ENCODE data around the gene GPR21. TPM values are rescaled to one million over a fixed set of nuclear protein-coding genes. Genes with fewer than 3 reads are reported as not detected.

The GPR21 gene
- total and polyA plus RNA-seq, 2 of the 13 experiments (the other 11 are each of a cell fraction or from before 2014, with no cell fraction given): 0.29 to 0.32 TPM

DNA sequence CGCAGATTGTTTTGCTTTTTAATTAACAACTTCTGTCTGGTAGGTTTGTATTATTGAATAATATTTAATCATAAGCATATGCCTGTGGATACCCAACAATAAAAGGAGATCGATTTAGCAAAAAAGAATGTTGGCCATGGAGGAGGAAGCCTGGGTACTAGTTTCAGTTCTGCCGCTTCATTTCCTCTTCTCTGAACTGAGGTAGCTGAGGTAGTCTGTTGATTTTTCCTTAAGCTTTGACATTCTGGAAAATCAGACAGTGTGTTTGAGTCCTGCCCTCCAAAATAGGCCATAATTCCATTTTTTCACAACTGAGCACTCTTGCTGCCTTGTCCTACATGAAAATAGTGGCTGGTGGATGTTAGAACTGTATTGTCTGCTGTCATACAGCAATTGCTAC is 6.0 kb upstream of the GPR21 start (continued):
- TF ChIP-seq, protein P1, sequence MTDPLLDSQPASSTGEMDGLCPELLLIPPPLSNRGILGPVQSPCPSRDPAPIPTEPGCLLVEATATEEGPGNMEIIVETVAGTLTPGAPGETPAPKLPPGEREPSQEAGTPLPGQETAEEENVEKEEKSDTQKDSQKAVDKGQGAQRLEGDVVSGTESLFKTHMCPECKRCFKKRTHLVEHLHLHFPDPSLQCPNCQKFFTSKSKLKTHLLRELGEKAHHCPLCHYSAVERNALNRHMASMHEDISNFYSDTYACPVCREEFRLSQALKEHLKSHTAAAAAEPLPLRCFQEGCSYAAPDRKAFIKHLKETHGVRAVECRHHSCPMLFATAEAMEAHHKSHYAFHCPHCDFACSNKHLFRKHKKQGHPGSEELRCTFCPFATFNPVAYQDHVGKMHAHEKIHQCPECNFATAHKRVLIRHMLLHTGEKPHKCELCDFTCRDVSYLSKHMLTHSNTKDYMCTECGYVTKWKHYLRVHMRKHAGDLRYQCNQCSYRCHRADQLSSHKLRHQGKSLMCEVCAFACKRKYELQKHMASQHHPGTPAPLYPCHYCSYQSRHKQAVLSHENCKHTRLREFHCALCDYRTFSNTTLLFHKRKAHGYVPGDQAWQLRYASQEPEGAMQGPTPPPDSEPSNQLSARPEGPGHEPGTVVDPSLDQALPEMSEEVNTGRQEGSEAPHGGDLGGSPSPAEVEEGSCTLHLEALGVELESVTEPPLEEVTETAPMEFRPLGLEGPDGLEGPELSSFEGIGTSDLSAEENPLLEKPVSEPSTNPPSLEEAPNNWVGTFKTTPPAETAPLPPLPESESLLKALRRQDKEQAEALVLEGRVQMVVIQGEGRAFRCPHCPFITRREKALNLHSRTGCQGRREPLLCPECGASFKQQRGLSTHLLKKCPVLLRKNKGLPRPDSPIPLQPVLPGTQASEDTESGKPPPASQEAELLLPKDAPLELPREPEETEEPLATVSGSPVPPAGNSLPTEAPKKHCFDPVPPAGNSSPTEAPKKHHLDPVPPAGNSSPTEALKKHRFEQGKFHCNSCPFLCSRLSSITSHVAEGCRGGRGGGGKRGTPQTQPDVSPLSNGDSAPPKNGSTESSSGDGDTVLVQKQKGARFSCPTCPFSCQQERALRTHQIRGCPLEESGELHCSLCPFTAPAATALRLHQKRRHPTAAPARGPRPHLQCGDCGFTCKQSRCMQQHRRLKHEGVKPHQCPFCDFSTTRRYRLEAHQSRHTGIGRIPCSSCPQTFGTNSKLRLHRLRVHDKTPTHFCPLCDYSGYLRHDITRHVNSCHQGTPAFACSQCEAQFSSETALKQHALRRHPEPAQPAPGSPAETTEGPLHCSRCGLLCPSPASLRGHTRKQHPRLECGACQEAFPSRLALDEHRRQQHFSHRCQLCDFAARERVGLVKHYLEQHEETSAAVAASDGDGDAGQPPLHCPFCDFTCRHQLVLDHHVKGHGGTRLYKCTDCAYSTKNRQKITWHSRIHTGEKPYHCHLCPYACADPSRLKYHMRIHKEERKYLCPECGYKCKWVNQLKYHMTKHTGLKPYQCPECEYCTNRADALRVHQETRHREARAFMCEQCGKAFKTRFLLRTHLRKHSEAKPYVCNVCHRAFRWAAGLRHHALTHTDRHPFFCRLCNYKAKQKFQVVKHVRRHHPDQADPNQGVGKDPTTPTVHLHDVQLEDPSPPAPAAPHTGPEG (CRISPR knock-in tag; IDR thresholded peaks at IDR 0.05): no peak
- no peak for TF ChIP-seq ZNF543 (CRISPR knock-in tag; IDR thresholded peaks at IDR 0.05)
- no peak for TF ChIP-seq ZNF510 (CRISPR knock-in tag; IDR thresholded peaks at IDR 0.05; ENCODE audit: low read depth)

DNA sequence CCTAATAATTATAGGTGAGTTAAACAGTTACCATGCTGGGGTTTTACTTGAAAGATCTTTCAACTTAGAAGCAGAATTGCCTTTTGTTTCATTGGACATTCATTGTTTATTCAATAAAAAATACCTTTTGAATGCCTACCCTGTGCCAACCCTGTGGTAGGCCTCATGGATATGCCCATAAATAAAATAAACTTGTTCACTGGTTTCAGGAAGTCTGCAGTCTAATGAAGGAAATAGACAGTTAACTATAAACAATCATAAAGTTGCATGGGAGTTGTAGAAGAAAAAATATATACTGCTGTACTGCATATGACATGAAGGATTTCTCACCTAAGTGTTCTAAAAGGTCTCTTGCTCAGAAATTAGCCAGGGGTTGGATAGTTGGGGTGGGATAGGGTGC is 5.3 kb upstream of the GPR21 start:
- intact Hi-C loops (cut with micrococcal nuclease; ENCODE audit: unreplicated experiment): no loop called here
- Histone ChIP-seq H3K4me1 (ENCODE audit: insufficient read depth, low read length) (peaks cover 19% of the 10 kb centered on the region), H3K27ac (ENCODE audit: extremely low read length, insufficient read depth, low read length) (no peak overlapping the region), H3K27me3 (ENCODE audit: control insufficient read depth in 1 of 2, insufficient read depth in 2 of 2, low read length in 2 of 2) (no peaks in the 10 kb centered on the region), H3K4me3 (replicated peaks in 1 of 3; ENCODE audit: insufficient read depth in 1 of 3, low read depth in 2 of 3, low read length in 3 of 3) (no peak overlapping the region), H4K20me1 (ENCODE audit: insufficient read depth, low read length) (no peaks in the 10 kb centered on the region), H3K4me2 (ENCODE audit: low read depth, low read length) (no peak overlapping the region), H3K9me3 (ENCODE audit: low read length) (no peaks in the 10 kb centered on the region), H3K9ac (ENCODE audit: insufficient read depth, low read depth, low read length) (no peak overlapping the region), H2AFZ (ENCODE audit: low read length) (no peak overlapping the region), H3K36me3 (replicated peaks in 1 of 2; ENCODE audit: control insufficient read depth in 1 of 2, insufficient read depth in 2 of 2, low read length in 2 of 2) (peaks cover 5 to 23% of the 10 kb centered on the region in 2 experiments), H3K79me2 (ENCODE audit: insufficient read depth, low read length) (no peaks in the 10 kb centered on the region)
- in situ Hi-C loops (cut with HindIII; ENCODE audit: extremely low pct_ligation_motif_present, low pct_unique_long_range_greater_than_20kb): no loop called here
- CTCF ChIA-PET (ENCODE audit: low intra/inter-chr PET ratio, low total read pairs): no interaction called here
- DNase-seq (ENCODE audit: low spot score) (no peak), FAIRE-seq (no peak), ATAC-seq (no peak)
- POLR2A ChIA-PET: no interaction called here
- no TSS peak for BruUV-seq (replicated peaks)
- TF ChIP-seq ZNF292 (CRISPR knock-in tag; IDR thresholded peaks at IDR 0.05; ENCODE audit: borderline replicate concordance, low read depth): no peak
- no peak for TF ChIP-seq PTBP1 (IDR thresholded peaks at IDR 0.05; ENCODE audit: low read depth, low read length, poor library complexity, severe bottlenecking)
- TF ChIP-seq TARDBP (CRISPR knock-in tag; IDR thresholded peaks at IDR 0.05): no peak
- no peak for TF ChIP-seq HNRNPL (IDR thresholded peaks at IDR 0.05; ENCODE audit: low read depth, low read length)
- TF ChIP-seq, protein P2, sequence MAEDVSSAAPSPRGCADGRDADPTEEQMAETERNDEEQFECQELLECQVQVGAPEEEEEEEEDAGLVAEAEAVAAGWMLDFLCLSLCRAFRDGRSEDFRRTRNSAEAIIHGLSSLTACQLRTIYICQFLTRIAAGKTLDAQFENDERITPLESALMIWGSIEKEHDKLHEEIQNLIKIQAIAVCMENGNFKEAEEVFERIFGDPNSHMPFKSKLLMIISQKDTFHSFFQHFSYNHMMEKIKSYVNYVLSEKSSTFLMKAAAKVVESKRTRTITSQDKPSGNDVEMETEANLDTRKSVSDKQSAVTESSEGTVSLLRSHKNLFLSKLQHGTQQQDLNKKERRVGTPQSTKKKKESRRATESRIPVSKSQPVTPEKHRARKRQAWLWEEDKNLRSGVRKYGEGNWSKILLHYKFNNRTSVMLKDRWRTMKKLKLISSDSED (CRISPR knock-in tag; IDR thresholded peaks at IDR 0.05): no peak
- no peak for TF ChIP-seq ZNF768 (CRISPR knock-in tag; IDR thresholded peaks at IDR 0.05)
- TF ChIP-seq, protein P3, sequence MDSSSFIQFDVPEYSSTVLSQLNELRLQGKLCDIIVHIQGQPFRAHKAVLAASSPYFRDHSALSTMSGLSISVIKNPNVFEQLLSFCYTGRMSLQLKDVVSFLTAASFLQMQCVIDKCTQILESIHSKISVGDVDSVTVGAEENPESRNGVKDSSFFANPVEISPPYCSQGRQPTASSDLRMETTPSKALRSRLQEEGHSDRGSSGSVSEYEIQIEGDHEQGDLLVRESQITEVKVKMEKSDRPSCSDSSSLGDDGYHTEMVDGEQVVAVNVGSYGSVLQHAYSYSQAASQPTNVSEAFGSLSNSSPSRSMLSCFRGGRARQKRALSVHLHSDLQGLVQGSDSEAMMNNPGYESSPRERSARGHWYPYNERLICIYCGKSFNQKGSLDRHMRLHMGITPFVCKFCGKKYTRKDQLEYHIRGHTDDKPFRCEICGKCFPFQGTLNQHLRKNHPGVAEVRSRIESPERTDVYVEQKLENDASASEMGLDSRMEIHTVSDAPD (CRISPR knock-in tag; IDR thresholded peaks at IDR 0.05): no peak
- no peak for TF ChIP-seq IRX3 (CRISPR knock-in tag; IDR thresholded peaks at IDR 0.05; ENCODE audit: borderline replicate concordance, low read depth)
- no peak for TF ChIP-seq KAT2B (IDR thresholded peaks at IDR 0.05; ENCODE audit: borderline replicate concordance, low read depth, low read length)
- no peak for TF ChIP-seq SATB2 (CRISPR knock-in tag; IDR thresholded peaks at IDR 0.05)
- TF ChIP-seq, protein P4, sequence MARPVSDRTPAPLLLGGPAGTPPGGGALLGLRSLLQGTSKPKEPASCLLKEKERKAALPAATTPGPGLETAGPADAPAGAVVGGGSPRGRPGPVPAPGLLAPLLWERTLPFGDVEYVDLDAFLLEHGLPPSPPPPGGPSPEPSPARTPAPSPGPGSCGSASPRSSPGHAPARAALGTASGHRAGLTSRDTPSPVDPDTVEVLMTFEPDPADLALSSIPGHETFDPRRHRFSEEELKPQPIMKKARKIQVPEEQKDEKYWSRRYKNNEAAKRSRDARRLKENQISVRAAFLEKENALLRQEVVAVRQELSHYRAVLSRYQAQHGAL (CRISPR knock-in tag; IDR thresholded peaks at IDR 0.05; ENCODE audit: not compliant biosample characterization): no peak
